HG03097 (cell line): ENCODE measurements around the gene IMPG2.

Experiments used
- ATAC-seq: cut with Tn5 transposase; IDR thresholded peaks from one replicate; pipeline ENCODE4 v1.9.1; 2021; ENCODE audit not compliant: unreplicated experiment, low FRiP score

IMPG2 gene

GRCh38 chr3:101243285-101244211 lies 76.8 kb downstream of the IMPG2 start:
- ATAC-seq = no peak

- no peak for ATAC-seq
These were observed 79.5 kb downstream of the IMPG2 start for GRCh38 chr3:101240719-101241399.

GRCh38 chr3:101235048-101235447 lies 85.3 kb downstream of the IMPG2 start:
- ATAC-seq = no peak

GRCh38 chr3:101230618-101231017 lies 89.8 kb downstream of the IMPG2 start:
- ATAC-seq = no peak

GRCh38 chr3:101229681-101230080 lies 90.7 kb downstream of the IMPG2 start:
- no peak for ATAC-seq

GRCh38 chr3:101228441-101228840 lies 91.9 kb downstream of the IMPG2 start:
- ATAC-seq = no peak

DNA sequence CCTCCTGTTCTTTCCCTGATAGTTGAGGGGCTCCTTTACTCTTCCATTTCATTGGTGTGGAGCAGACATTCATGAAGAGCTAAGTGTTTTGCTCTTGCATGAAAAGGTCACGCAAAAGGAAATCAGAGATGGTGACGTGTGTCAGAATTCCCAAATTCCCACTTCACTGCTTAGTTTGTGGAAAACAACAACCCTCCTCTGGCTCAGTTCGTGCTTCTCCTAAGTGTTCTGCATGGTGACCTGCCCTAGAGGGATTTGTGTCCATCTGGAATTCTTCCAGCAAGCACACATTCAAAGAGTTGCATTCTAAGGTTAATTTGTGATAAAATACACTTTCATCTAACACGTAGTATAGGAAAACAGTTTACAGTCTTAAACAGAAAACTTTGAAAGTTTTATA lies 95.6 kb downstream of the IMPG2 start:
- no peak for ATAC-seq

DNA sequence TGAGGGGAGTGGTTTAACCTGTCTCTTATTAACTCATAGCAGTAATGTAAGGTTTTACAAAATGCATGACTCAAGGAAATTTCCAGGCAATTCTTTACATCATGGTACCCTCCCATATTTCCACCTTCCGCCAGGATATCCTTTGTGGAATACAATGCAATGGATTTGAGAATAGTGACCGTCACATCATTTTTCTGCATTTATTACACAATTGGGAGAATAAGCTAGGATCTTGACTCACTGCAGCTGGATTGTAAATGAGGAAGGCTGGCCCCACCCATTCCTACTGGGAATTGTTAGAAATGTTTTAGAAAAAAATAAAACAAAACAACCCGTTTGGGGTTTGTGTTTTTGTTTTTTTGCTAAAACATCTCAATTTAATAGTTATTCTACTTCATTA lies 97.4 kb downstream of the IMPG2 start:
- ATAC-seq = no peak

GRCh38 chr3:101219842-101220560 lies 100.4 kb downstream of the IMPG2 start:
- no peak for ATAC-seq

DNA sequence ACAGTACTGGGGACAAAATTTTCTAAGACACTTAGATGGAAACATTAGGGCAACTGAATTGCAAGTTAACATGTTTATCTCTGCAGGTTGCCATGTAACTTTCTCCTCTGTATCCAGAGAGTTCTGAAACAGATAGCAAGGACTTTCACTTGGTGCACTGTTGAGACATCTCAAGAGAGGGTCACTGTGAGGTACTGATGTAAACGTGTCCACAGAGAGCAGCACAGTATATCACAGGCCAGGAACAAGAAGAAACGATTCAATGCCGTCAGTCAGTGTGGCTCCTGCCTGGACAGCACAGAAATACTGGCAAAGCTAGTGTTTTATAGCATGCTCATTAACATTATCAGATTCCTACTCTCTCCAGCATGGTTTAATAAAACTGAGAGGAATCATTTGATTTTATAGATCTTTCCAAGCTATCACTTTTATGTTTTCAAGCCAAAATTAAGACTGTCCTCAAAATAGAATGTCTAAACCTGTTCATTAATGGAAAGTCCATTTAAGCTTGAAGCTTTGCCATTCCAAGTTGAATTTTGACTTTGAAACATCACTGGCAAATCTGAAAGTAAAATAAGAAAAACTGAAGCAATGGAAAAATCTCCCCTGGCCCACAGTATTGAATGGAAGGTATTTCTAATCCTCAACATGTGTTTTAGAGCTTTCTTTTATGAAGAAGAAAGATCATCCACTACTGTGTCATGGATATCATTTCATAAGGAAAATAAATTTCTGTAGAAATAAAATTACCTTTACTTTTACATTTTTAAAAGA lies 102.7 kb downstream of the IMPG2 start:
- no peak for ATAC-seq

DNA sequence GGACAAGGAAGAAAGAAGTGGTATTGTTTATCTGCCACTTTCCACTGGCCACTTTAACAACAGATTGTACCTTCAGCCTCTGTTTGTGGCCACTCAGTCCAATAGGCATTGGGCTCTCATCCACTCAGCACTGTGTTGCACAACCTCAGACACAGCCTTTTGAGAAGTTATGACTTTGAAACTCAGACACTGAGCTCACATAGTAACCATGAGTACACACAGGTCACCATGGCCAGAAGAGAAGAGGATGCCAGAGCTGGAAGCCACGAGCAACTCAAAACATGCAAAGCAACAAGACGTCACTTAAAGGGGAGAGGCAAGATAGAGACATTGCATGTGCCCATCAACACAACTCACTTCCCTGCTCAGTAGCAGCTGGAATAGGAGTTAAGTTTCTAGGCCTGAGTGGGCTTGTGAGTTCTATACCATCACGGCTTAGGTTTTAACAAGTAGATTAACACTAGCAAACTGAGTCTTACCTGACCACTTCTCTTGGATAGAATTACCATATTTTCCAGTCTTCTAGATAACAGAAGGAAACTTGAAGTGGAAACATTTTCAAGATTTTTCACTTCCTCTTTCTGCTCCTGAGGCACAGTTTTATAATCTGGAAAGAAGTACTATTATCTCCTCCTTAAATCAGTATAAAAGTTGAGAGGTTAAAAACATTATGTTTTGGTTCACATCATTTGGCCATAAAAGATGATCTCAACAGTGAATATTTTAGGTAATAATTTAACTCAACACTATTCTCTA lies 103.5 kb downstream of the IMPG2 start:
- ATAC-seq = no peak

DNA sequence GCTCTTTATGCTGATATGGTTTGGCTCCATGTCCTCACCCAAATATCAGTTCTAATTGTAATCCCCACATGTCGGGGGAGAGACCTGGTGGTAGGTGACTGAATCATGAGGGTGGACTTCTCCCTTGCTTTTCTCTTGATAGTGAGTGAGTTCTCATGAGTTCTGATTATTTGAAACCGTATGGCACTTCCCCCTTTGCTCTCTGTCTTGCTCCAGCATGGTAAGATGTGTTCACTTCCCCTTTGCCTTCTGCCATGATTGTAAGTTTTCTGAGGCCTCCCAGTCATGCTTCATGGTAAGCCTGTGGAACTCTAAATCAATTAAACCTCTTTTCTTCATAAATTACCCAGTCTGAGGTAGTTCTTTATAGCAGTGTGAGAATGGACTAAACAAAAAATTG lies 107.6 kb downstream of the IMPG2 start:
- no peak for ATAC-seq

- no peak for ATAC-seq
These were observed 116.1 kb downstream of the IMPG2 start for GRCh38 chr3:101204246-101204645.

DNA sequence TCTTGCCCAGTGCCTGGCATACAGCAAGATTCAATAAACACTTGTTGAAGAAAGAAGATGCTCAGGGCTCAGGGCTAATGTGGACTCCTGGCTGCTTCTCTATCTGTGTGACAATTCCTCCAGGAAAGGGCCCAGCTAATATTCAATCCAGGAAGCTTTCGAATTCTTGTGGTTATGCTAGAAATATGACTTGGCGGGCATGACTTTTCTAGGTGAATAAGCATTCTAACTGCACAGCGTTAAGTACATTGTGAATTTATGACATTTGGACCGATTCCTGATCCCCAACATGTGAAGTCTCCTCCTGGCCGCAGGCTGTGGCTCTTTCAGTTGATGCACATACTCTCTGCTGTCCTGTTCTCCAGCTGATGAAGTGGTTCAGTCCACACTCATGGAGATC lies 117.0 kb downstream of the IMPG2 start:
- ATAC-seq = no peak

DNA sequence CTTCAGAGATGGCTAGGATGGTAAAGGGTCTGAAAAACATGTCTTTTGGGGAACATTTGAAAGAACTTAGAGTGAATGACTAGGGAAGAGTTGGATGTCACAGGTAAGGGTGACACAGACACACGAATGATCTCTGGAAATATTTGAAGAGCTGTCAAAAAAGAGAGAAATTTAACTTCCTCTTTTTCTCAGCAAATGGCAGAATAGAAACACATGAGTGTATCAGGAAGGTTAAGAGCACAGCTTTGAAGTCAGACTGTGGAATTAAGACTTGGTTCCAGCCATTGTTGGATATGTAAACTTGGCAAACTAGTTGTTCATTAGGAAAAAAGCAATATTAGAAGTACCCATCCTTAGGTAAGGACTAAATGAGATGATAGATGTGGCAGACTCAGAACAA lies 117.7 kb downstream of the IMPG2 start:
- no peak for ATAC-seq

- ATAC-seq = no peak
These were observed 119.9 kb downstream of the IMPG2 start for GRCh38 chr3:101200461-101200860.

DNA sequence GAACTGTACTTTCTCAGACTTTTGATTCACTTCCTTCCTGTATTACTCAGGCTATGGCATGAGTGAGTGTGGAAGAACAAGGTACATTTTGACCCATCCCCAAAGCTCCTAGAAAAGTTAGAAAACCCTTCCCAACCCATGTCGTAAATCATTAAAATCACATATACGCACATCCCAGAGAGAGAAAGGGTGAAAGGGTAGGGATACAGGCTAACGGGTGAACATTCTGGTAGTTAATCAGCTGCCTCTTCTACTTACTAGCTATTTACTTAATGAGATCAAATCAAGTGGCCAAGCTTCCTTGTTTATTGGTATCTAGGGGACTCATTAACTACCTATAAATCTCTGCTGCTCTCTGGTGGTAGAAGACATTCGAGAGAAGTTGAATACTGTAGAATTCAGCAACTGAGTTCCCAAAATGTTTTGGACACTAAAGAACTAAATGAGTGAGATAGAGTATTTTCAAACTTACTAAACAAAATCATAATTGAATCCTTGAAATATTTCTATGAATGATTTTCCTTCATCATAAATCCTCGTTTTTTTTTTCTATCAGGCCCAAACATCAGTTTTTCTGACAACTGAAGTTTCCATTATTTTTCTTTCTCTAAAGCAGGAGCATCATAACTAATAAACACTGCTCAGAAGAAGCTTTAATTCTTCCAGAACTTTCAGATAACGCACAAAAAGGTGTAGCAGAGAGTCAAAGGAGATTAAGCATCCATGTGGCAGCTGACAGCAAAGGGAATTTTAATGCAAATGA lies 124.2 kb downstream of the IMPG2 start:
- no peak for ATAC-seq

DNA sequence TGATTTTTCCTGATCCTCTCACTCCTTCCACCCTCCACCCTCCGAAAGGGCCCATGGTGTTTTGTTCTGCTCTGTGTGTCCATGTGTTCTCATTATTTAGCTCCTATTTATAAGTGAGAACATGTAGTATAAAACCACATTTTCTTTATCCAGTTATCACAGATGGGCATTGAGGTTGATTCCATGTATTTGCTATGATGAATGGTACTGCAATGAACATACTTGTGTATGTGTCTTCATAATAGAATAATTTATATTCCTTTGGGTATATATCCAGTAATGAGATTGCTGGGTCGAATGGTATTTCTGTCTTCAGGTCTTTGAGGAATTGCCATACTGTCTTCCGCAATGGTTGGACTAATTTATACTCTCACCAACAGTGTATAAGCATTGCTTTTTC lies 126.0 kb downstream of the IMPG2 start:
- ATAC-seq = no peak

DNA sequence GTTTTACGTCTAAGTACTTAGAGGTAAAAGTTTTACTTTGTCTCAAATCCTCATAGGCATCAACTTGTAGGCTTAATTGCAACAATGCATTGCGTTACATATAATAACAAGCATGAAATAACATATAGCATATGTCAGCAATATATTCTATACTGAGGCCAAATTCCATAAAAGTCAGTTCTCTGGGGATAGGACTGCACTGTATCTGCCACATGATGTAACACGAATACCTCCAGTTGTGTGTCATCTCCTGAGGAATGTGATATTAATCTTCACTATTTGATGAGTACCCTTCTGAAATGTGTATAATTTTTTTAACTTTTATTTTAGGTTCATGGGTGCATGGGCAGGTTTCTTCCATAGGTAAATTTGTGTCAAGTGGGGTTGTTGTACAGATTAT lies 126.4 kb downstream of the IMPG2 start:
- ATAC-seq = no peak
